HepG2 (cell line): ENCODE measurements around the gene FAM53B.

Experiments used
- GTF2F1 ChIP-seq: fragments of 150-350 bp; IDR thresholded peaks from 2 replicates; pipeline ENCODE4 v1.6.1; 2014; ENCODE audit warnings: low read length
- POLR2G ChIP-seq: fragments of 200-400 bp; formaldehyde crosslinking; IDR thresholded peaks from 2 replicates; pipeline ENCODE4 v1.6.1; 2018; ENCODE audit warnings: mild to moderate bottlenecking, low read depth, low read length, moderate library complexity
- SAFB2 ChIP-seq: sonication (generic); formaldehyde crosslinking; IDR thresholded peaks from 2 replicates; pipeline ENCODE4 v1.5.1; 2020; ENCODE audit warnings: missing genetic modification reagents, low read depth, mild to moderate bottlenecking, borderline replicate concordance
- WIZ ChIP-seq: sonication (generic); formaldehyde crosslinking; IDR thresholded peaks from 2 replicates; pipeline ENCODE4 v1.5.1; 2020; ENCODE audit warnings: mild to moderate bottlenecking, missing genetic modification reagents
- ZFP36L2 ChIP-seq: sonication (generic); formaldehyde crosslinking; IDR thresholded peaks from 2 replicates; pipeline ENCODE4 v1.4.0; 2020; ENCODE audit warnings: missing genetic modification reagents
- ZNF678 ChIP-seq: sonication (generic); formaldehyde crosslinking; IDR thresholded peaks from 2 replicates; pipeline ENCODE4 v1.4.0; 2020; ENCODE audit warnings: mild to moderate bottlenecking, missing genetic modification reagents
- TF ChIP-seq, protein P1 (sequence below): sonication (generic); formaldehyde crosslinking; IDR thresholded peaks from 2 replicates; pipeline ENCODE4 v1.5.0; 2020; ENCODE audit warnings: mild to moderate bottlenecking, missing genetic modification reagents, moderate library complexity
- TF ChIP-seq, protein P2 (sequence below): IDR thresholded peaks from 2 replicates; pipeline ENCODE4 v1.6.1; 2016; ENCODE audit warnings: missing compliant biosample characterization, missing genetic modification reagents, borderline replicate concordance
- TF ChIP-seq, protein P3 (sequence below): sonication (generic); formaldehyde crosslinking; IDR thresholded peaks from 2 replicates; pipeline ENCODE4 v1.4.0; 2020; ENCODE audit warnings: missing genetic modification reagents, borderline replicate concordance
- TF ChIP-seq, protein P4 (sequence below): sonication (generic); formaldehyde crosslinking; IDR thresholded peaks from 2 replicates; pipeline ENCODE4 v1.4.0; 2020; ENCODE audit warnings: mild to moderate bottlenecking, missing genetic modification reagents

DNA sequence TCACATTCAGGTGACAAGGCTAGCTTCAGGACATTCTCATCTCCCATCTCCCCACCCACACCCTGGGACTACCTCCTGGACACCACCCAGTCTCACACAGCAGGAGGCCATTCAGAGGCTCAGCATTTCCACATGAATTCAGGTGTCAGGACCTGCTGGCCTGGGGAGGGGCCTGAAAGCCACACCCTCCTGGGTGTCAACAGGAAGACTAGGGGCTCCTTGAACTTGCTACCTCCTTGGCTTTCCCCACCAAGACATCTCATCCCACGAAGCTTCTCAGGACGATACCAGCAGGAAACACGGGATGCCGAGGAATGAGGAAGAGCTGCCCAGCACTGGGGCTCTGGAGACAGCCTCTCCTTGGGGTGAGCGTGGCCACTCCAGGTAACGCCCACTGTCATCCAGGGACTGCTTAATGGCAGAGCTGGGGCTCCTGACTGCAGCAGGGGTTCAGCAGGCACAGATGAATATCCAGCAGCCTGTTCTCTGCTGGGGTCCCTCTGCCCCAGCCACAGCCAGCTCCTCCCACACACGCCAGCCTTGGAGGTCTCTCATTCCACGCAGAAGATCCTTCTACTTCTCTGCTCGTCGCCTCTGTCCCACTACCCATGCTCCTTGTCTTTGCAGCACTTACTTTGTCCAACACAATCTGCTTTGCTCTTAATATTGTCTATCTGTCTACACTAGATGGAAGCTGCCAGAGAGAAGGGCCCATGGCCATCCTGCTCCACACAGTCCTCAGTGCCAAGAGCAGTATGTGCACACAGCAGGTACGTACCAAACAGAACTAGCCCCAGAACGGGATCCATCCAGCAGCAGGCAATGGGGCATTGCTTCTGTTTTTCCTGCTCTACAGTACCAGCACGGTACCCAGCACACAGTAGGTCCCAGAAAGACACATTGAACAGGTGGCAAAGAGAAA, 88.7 kb downstream of the FAM53B start:
- TF ChIP-seq, protein P1, sequence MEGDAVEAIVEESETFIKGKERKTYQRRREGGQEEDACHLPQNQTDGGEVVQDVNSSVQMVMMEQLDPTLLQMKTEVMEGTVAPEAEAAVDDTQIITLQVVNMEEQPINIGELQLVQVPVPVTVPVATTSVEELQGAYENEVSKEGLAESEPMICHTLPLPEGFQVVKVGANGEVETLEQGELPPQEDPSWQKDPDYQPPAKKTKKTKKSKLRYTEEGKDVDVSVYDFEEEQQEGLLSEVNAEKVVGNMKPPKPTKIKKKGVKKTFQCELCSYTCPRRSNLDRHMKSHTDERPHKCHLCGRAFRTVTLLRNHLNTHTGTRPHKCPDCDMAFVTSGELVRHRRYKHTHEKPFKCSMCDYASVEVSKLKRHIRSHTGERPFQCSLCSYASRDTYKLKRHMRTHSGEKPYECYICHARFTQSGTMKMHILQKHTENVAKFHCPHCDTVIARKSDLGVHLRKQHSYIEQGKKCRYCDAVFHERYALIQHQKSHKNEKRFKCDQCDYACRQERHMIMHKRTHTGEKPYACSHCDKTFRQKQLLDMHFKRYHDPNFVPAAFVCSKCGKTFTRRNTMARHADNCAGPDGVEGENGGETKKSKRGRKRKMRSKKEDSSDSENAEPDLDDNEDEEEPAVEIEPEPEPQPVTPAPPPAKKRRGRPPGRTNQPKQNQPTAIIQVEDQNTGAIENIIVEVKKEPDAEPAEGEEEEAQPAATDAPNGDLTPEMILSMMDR (CRISPR knock-in tag): no peak
- TF ChIP-seq, protein P2, sequence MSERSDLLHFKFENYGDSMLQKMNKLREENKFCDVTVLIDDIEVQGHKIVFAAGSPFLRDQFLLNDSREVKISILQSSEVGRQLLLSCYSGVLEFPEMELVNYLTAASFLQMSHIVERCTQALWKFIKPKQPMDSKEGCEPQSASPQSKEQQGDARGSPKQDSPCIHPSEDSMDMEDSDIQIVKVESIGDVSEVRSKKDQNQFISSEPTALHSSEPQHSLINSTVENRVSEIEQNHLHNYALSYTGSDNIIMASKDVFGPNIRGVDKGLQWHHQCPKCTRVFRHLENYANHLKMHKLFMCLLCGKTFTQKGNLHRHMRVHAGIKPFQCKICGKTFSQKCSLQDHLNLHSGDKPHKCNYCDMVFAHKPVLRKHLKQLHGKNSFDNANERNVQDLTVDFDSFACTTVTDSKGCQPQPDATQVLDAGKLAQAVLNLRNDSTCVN (CRISPR knock-in tag): no peak
- TF ChIP-seq SAFB2 (CRISPR knock-in tag) (no peak), ZNF678 (CRISPR knock-in tag) (no peak), WIZ (CRISPR knock-in tag) (no peak), ZFP36L2 (no peak), GTF2F1 (no peak), POLR2G (no peak)
- TF ChIP-seq, protein P3, sequence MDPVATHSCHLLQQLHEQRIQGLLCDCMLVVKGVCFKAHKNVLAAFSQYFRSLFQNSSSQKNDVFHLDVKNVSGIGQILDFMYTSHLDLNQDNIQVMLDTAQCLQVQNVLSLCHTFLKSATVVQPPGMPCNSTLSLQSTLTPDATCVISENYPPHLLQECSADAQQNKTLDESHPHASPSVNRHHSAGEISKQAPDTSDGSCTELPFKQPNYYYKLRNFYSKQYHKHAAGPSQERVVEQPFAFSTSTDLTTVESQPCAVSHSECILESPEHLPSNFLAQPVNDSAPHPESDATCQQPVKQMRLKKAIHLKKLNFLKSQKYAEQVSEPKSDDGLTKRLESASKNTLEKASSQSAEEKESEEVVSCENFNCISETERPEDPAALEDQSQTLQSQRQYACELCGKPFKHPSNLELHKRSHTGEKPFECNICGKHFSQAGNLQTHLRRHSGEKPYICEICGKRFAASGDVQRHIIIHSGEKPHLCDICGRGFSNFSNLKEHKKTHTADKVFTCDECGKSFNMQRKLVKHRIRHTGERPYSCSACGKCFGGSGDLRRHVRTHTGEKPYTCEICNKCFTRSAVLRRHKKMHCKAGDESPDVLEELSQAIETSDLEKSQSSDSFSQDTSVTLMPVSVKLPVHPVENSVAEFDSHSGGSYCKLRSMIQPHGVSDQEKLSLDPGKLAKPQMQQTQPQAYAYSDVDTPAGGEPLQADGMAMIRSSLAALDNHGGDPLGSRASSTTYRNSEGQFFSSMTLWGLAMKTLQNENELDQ (CRISPR knock-in tag): no peak
- TF ChIP-seq, protein P4, sequence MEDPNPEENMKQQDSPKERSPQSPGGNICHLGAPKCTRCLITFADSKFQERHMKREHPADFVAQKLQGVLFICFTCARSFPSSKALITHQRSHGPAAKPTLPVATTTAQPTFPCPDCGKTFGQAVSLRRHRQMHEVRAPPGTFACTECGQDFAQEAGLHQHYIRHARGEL (CRISPR knock-in tag): no peak
